Activated B cell treated with CpG ODN at 0.5 μM for 24 hours (primary cell): ENCODE results near the gene MYOM3. TPM values are rescaled to one million over a fixed set of nuclear protein-coding genes. Genes with fewer than 3 reads are reported as not detected.

Experiments
- ATAC-seq: fragments of 200-7000 bp; cut with Tn5 transposase; one replicate; pipeline ENCODE4 v1.10.0; 2021; ENCODE audit warnings: low read depth, mild to moderate bottlenecking, moderate library complexity
- CTCF ChIA-PET: fragments of 350-600 bp; sonication (Branson Sonifier 250); formaldehyde crosslinking; loops from one replicate; lab custom pipeline; 2021; ENCODE audit warnings: antibody characterized with exemption; lab: Charles Lee
- POLR2A ChIA-PET: fragments of 350-600 bp; sonication (Branson Sonifier 250); formaldehyde crosslinking; loops from one replicate; lab custom pipeline; 2021; ENCODE audit warnings: antibody characterized with exemption; lab: Charles Lee
- DNase-seq: peaks from one replicate; pipeline ENCODE4 v3.0.0; 2022
- H3K27ac Mint-ChIP-seq: one replicate; pipeline ENCODE4 v1.8.0; 2020; ENCODE audit warnings: mixed read lengths
- H3K27me3 Mint-ChIP-seq: one replicate; pipeline ENCODE4 v1.8.0; 2021; ENCODE audit warnings: mixed read lengths
- H3K36me3 Mint-ChIP-seq: one replicate; pipeline ENCODE4 v1.8.0; 2021; ENCODE audit warnings: low read depth, mixed read lengths
- H3K4me1 Mint-ChIP-seq: one replicate; pipeline ENCODE4 v1.8.0; 2021; ENCODE audit warnings: mixed read lengths
- H3K4me3 Mint-ChIP-seq: one replicate; pipeline ENCODE4 v1.8.0; 2020; ENCODE audit warnings: mild to moderate bottlenecking, mixed read lengths
- H3K9me3 Mint-ChIP-seq: one replicate; pipeline ENCODE4 v1.8.0; 2020; ENCODE audit warnings: mixed read lengths
- CTCF ChIP-seq: fragments of 200-600 bp; IDR thresholded peaks from one replicate; pipeline ENCODE4 v1.8.0; 2022; ENCODE audit warnings: antibody characterized with exemption, mild to moderate bottlenecking
- intact Hi-C: fragments of 100-400 bp; cut with micrococcal nuclease; formaldehyde crosslinking; loops from one replicate; pipeline ENCODE4 v1.15.1; 2024
- total RNA-seq: library from RNA; stranded (reverse); gene quantifications from 2 replicates; pipeline ENCODE4 v1.2.3, GENCODE V29; 2022

MYOM3 gene
- total RNA-seq, 1 donor from 2014 or later: not detected

GRCh38 chr1:24110642-24111261, 1.2 kb downstream of the MYOM3 start:
- POLR2A ChIA-PET: no interaction called here
- TF ChIP-seq CTCF: no peak
- DNase-seq (no peak), ATAC-seq (no peak)
- intact Hi-C loops: no loop called here
- H3K9me3 Mint-ChIP-seq: no peaks in the 10 kb centered on the region
- H3K36me3 Mint-ChIP-seq: no peaks in the 10 kb centered on the region
- peaks cover 6% of the 10 kb centered on the region for H3K4me1 Mint-ChIP-seq
- H3K4me3 Mint-ChIP-seq: no peak overlapping the region
- no peak overlapping the region for H3K27ac Mint-ChIP-seq
- CTCF ChIA-PET: no interaction called here
- H3K27me3 Mint-ChIP-seq: peaks cover 18% of the 10 kb centered on the region

- Mint-ChIP-seq H3K9me3 (no peaks in the 10 kb centered on the region), H3K4me3 (no peak overlapping the region), H3K36me3 (no peaks in the 10 kb centered on the region), H3K27ac (no peak overlapping the region), H3K4me1 (peaks cover 6% of the 10 kb centered on the region), H3K27me3 (peaks cover 18% of the 10 kb centered on the region)
- no peak for TF ChIP-seq CTCF
- DNase-seq (no peak), ATAC-seq (no peak)
- ChIA-PET CTCF (no interaction called here), POLR2A (no interaction called here)
- intact Hi-C loops: no loop called here
Observed at GRCh38 chr1:24109686-24110475, 2.1 kb downstream of the MYOM3 start.

- CTCF ChIA-PET: no interaction called here
- H3K4me3 Mint-ChIP-seq: no peak overlapping the region
- intact Hi-C loops: no loop called here
Observed at GRCh38 chr1:24109166-24109483, 2.8 kb downstream of the MYOM3 start.

GRCh38 chr1:24108334-24109165, 3.4 kb downstream of the MYOM3 start:
- ATAC-seq (no peak), DNase-seq (no peak)
- CTCF ChIA-PET: no interaction called here
- POLR2A ChIA-PET: no interaction called here
- Mint-ChIP-seq H3K27ac (no peak overlapping the region), H3K36me3 (no peaks in the 10 kb centered on the region), H3K4me3 (no peak overlapping the region), H3K4me1 (peaks cover 6% of the 10 kb centered on the region), H3K27me3 (peaks cover 13% of the 10 kb centered on the region), H3K9me3 (no peaks in the 10 kb centered on the region)
- TF ChIP-seq CTCF: no peak
- intact Hi-C loops: no loop called here

More at GRCh38 chr1:24109166-24109483, 2.8 kb downstream of the MYOM3 start:
- no peak for ATAC-seq
- POLR2A ChIA-PET: no interaction called here
- Mint-ChIP-seq H3K27ac (no peak overlapping the region), H3K9me3 (no peaks in the 10 kb centered on the region), H3K36me3 (no peaks in the 10 kb centered on the region), H3K27me3 (peaks cover 16% of the 10 kb centered on the region), H3K4me1 (peaks cover 6% of the 10 kb centered on the region)
- DNase-seq: no peak
- TF ChIP-seq CTCF: no peak
